ENCODE data around the gene TMC3. TPM values are rescaled to one million over a fixed set of nuclear protein-coding genes. Genes with fewer than 3 reads are reported as not detected.

Gene TMC3
- total RNA-seq, 1 donor from 2014 or later: 0.52 TPM

DNA sequence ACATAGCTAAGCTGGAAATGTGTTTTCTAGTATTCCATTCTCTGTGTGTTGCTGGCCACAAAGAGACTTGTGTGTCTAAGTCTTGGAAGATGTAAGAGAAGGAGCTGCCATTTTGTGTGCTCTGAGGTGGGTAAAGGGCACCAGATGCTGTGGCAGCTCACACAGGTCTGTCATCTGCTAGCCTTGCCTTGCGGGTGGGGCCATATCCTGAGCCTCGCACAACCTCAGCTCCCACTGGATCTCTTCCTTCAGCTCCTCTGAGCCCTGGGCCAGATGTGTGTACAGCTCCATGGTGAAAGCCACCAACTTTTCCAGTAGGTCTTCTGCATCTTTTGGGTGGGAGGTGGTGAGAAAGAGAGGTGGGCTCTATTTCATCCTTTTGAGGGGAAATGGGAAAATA lies 6.7 kb upstream of the TMC3 start:
- no peaks in the 10 kb centered on the region for H4K20me1 ChIP-seq (ENCODE audit: insufficient read depth, low read length)
- Mint-ChIP-seq H3K4me1 (ENCODE audit: low read depth, unreplicated experiment) (peaks cover 2% of the 10 kb centered on the region), H3K27me3 (ENCODE audit: low read depth, unreplicated experiment) (peaks cover 5% of the 10 kb centered on the region), H3K4me3 (ENCODE audit: unreplicated experiment) (no peak overlapping the region), H3K36me3 (ENCODE audit: low read depth, unreplicated experiment) (peaks cover 4% of the 10 kb centered on the region), H3K9me3 (ENCODE audit: unreplicated experiment) (peaks cover 6% of the 10 kb centered on the region), H3K27ac (ENCODE audit: unreplicated experiment) (no peak overlapping the region)
- H3K4me3 ChIP-seq (ENCODE audit: insufficient read depth, low read depth, low read length): no peak overlapping the region
- H3K4me2 ChIP-seq (ENCODE audit: low read length): no peak overlapping the region
- no peaks in the 10 kb centered on the region for H3K36me3 ChIP-seq (ENCODE audit: insufficient read depth, low read length)
- no peaks in the 10 kb centered on the region for H3K9me3 ChIP-seq (ENCODE audit: insufficient read depth, low read depth, low read length)
- H3K79me2 ChIP-seq (ENCODE audit: insufficient read depth, low read length): no peaks in the 10 kb centered on the region
- no peak for DNase-seq (ENCODE audit: low read depth)
- H3K9ac ChIP-seq (ENCODE audit: low read length): no peak overlapping the region
- no peak overlapping the region for H3K27ac ChIP-seq (ENCODE audit: low read depth, low read length)
- no peak overlapping the region for H2AFZ ChIP-seq (ENCODE audit: low read depth, low read length)
- peaks cover 6% of the 10 kb centered on the region for H3K27me3 ChIP-seq (ENCODE audit: insufficient read depth, low read length)
- no peaks in the 10 kb centered on the region for H3K4me1 ChIP-seq (ENCODE audit: insufficient read depth, low read length)
- TF ChIP-seq, protein P1, sequence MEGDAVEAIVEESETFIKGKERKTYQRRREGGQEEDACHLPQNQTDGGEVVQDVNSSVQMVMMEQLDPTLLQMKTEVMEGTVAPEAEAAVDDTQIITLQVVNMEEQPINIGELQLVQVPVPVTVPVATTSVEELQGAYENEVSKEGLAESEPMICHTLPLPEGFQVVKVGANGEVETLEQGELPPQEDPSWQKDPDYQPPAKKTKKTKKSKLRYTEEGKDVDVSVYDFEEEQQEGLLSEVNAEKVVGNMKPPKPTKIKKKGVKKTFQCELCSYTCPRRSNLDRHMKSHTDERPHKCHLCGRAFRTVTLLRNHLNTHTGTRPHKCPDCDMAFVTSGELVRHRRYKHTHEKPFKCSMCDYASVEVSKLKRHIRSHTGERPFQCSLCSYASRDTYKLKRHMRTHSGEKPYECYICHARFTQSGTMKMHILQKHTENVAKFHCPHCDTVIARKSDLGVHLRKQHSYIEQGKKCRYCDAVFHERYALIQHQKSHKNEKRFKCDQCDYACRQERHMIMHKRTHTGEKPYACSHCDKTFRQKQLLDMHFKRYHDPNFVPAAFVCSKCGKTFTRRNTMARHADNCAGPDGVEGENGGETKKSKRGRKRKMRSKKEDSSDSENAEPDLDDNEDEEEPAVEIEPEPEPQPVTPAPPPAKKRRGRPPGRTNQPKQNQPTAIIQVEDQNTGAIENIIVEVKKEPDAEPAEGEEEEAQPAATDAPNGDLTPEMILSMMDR (IDR thresholded peaks at IDR 0.05; ENCODE audit: insufficient read depth, low read depth, low read length): no peak
- TF ChIP-seq EZH2 (IDR thresholded peaks at IDR 0.05; ENCODE audit: insufficient read depth, low read length): no peak
- no peak for FAIRE-seq

DNA sequence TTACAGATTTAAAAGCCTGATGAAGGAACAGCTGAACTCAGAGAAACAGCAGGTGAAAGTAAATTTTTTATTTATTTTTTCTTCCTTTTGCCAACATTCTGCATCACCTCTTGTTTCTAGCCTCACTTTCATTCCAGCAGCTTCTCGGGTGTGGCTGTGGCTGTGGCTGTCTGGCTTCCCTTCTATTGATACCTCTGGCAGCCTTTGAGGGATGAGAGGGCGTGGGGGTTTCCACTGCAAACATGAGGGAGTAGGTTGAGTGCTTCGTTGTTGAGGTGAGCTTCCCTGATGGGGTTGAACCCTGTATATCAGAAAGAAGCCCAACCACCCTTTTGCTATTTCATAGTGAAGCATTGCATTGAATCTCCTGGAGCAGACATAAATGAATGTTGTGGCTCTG lies 6.2 kb upstream of the TMC3 start:
- Histone ChIP-seq H3K4me2 (ENCODE audit: low read length) (no peak overlapping the region), H3K4me3 (ENCODE audit: insufficient read depth, low read depth, low read length) (no peak overlapping the region), H4K20me1 (ENCODE audit: insufficient read depth, low read length) (no peaks in the 10 kb centered on the region), H3K9ac (ENCODE audit: low read length) (no peak overlapping the region), H3K9me3 (ENCODE audit: insufficient read depth, low read depth, low read length) (no peaks in the 10 kb centered on the region), H3K27me3 (ENCODE audit: insufficient read depth, low read length) (peaks cover 6% of the 10 kb centered on the region), H3K4me1 (ENCODE audit: insufficient read depth, low read length) (no peaks in the 10 kb centered on the region), H3K36me3 (ENCODE audit: insufficient read depth, low read length) (no peaks in the 10 kb centered on the region), H3K27ac (ENCODE audit: low read depth, low read length) (no peak overlapping the region), H3K79me2 (ENCODE audit: insufficient read depth, low read length) (no peaks in the 10 kb centered on the region), H2AFZ (ENCODE audit: low read depth, low read length) (no peak overlapping the region)
- no peak for DNase-seq (ENCODE audit: low read depth)
- Mint-ChIP-seq H3K4me1 (ENCODE audit: low read depth, unreplicated experiment) (peaks cover 2% of the 10 kb centered on the region), H3K4me3 (ENCODE audit: unreplicated experiment) (no peak overlapping the region), H3K27ac (ENCODE audit: unreplicated experiment) (no peak overlapping the region), H3K9me3 (ENCODE audit: unreplicated experiment) (peaks cover 2% of the 10 kb centered on the region), H3K36me3 (ENCODE audit: low read depth, unreplicated experiment) (peaks cover 4% of the 10 kb centered on the region), H3K27me3 (ENCODE audit: low read depth, unreplicated experiment) (peaks cover 5% of the 10 kb centered on the region)
- no peak for FAIRE-seq
- TF ChIP-seq, protein P1 (IDR thresholded peaks at IDR 0.05; ENCODE audit: insufficient read depth, low read depth, low read length): no peak
- no peak for TF ChIP-seq EZH2 (IDR thresholded peaks at IDR 0.05; ENCODE audit: insufficient read depth, low read length)

DNA sequence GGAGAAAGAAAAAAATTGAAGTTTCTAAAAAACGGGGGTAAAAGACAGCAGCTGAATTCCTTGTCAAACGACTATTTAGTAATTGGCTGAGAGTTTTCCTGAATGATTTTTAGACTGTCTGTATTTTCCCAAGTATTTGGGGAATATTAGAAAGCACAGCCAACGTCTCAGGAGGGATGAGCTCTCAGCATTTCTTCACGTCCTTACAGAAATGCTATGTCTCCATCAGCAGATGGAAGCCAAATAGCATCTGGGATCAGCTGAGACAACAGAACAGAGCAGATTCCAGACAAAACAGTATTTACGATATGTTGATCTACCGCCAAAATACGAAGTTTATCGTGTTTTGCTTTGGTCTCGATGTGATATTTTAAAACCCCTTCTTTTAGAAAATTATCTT lies 5.3 kb upstream of the TMC3 start:
- H3K4me1 ChIP-seq (ENCODE audit: insufficient read depth, low read length): no peaks in the 10 kb centered on the region
- H3K79me2 ChIP-seq (ENCODE audit: insufficient read depth, low read length): no peaks in the 10 kb centered on the region
- FAIRE-seq (no peak), DNase-seq (ENCODE audit: low read depth) (no peak)
- no peaks in the 10 kb centered on the region for H4K20me1 ChIP-seq (ENCODE audit: insufficient read depth, low read length)
- H3K9me3 ChIP-seq (ENCODE audit: insufficient read depth, low read depth, low read length): no peaks in the 10 kb centered on the region
- no peak overlapping the region for H3K27ac Mint-ChIP-seq (ENCODE audit: unreplicated experiment)
- TF ChIP-seq, protein P1 (IDR thresholded peaks at IDR 0.05; ENCODE audit: insufficient read depth, low read depth, low read length): no peak
- no peak for TF ChIP-seq EZH2 (IDR thresholded peaks at IDR 0.05; ENCODE audit: insufficient read depth, low read length)
- H3K4me1 Mint-ChIP-seq (ENCODE audit: low read depth, unreplicated experiment): peaks cover 4% of the 10 kb centered on the region
- H3K4me3 ChIP-seq (ENCODE audit: insufficient read depth, low read depth, low read length): no peak overlapping the region
- peaks cover 6% of the 10 kb centered on the region for H3K27me3 ChIP-seq (ENCODE audit: insufficient read depth, low read length)
- H3K4me2 ChIP-seq (ENCODE audit: low read length): no peak overlapping the region
- no peak overlapping the region for H3K9ac ChIP-seq (ENCODE audit: low read length)
- no peak overlapping the region for H3K27ac ChIP-seq (ENCODE audit: low read depth, low read length)
- H2AFZ ChIP-seq (ENCODE audit: low read depth, low read length): no peak overlapping the region
- H3K36me3 Mint-ChIP-seq (ENCODE audit: low read depth, unreplicated experiment): no peaks in the 10 kb centered on the region
- H3K27me3 Mint-ChIP-seq (ENCODE audit: low read depth, unreplicated experiment): peaks cover 5% of the 10 kb centered on the region
- H3K36me3 ChIP-seq (ENCODE audit: insufficient read depth, low read length): no peaks in the 10 kb centered on the region
- H3K9me3 Mint-ChIP-seq (ENCODE audit: unreplicated experiment): no peaks in the 10 kb centered on the region
- H3K4me3 Mint-ChIP-seq (ENCODE audit: unreplicated experiment): no peak overlapping the region
